Astrocyte of the cerebellum (primary cell): Measurements from ENCODE around the gene SH3RF3.
A peak's percentile ranks its signal among the peaks of the same experiment; 100 is the strongest.

ENCODE experiments used
- DNase-seq: peaks from one replicate; pipeline ENCODE4 v3.0.0-alpha.2; 2011; ENCODE audit warnings: low read depth
- H3K4me3 ChIP-seq: 2 replicates; pipeline ENCODE4 v1.5.1; 2011; ENCODE audit warnings: mild to moderate bottlenecking, low read depth, low read length, moderate library complexity
- in situ Hi-C: cut with HindIII; loops from 2 replicates; pipeline ENCODE4 v1.10.0; 2017; ENCODE audit warnings: low sequenced_read_pairs
- TF ChIP-seq, protein P1 (sequence below): IDR thresholded peaks from 2 replicates; pipeline ENCODE4 v1.5.1; 2012; ENCODE audit warnings: low read length, low read depth, moderate library complexity, mild to moderate bottlenecking; ENCODE audit errors: missing control alignments

SH3RF3 gene

DNA sequence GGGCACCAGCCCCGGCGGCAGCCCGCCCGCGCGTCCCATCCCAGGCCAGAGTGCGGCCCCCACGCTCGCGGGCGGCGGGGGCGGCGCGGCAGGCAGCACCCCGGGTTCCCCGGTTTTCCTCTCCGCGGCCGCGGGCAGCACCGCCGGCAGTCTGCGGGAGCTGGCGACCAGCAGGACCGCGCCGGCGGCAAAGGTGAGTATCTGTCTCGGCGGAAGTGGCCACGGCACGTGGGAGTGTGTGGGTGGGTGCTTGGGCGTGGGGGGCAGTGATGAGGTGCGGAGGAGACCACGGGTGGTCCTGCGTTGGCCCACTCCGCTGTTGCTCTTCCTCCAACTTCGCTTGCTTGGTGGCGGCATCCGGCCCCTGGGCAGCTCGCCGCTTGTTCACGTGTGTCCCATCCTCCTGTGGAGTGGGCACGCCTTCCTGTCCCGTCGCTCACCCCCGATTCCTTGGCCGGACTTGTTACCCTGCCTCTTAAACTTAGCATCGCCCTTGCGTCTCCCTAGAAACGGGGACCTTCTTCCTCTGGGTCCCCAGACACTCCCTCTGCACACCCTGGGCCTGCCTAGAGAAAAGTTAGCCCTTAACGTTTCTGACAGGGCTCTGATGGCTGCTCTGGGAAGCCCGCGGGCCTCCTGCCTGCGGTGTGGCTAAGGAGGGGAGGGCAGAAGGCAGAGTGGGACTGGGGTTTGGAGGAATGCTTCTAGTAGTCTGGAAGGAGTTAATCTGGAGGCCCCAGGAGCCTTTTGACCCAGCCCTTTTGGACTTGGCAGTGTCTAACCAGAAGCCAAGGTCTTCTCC lies 1.1 kb downstream of the SH3RF3 start:
- peak overlapping the region; percentile 72 for H3K4me3 ChIP-seq
- DNase-seq: no peak
- TF ChIP-seq, protein P1, sequence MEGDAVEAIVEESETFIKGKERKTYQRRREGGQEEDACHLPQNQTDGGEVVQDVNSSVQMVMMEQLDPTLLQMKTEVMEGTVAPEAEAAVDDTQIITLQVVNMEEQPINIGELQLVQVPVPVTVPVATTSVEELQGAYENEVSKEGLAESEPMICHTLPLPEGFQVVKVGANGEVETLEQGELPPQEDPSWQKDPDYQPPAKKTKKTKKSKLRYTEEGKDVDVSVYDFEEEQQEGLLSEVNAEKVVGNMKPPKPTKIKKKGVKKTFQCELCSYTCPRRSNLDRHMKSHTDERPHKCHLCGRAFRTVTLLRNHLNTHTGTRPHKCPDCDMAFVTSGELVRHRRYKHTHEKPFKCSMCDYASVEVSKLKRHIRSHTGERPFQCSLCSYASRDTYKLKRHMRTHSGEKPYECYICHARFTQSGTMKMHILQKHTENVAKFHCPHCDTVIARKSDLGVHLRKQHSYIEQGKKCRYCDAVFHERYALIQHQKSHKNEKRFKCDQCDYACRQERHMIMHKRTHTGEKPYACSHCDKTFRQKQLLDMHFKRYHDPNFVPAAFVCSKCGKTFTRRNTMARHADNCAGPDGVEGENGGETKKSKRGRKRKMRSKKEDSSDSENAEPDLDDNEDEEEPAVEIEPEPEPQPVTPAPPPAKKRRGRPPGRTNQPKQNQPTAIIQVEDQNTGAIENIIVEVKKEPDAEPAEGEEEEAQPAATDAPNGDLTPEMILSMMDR: no peak
- in situ Hi-C loops: no loop called here

DNA sequence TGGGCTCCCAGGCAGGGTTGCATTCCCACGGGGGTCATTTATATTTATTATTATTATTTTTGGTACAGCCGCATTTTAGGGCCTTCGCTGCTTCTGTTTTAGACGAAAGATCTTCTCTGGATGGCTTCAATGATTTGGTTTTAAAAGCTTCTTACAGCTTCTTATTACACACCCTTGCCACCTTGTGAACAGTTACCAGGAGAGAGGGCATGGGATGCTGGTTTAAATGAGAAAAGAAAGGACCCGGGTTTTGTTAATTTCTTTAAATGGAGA lies 1.7 kb downstream of the SH3RF3 start:
- TF ChIP-seq, protein P1: no peak
- in situ Hi-C loops: no loop called here
- DNase-seq: no peak
- H3K4me3 ChIP-seq: peak overlapping the region; percentile 72

DNA sequence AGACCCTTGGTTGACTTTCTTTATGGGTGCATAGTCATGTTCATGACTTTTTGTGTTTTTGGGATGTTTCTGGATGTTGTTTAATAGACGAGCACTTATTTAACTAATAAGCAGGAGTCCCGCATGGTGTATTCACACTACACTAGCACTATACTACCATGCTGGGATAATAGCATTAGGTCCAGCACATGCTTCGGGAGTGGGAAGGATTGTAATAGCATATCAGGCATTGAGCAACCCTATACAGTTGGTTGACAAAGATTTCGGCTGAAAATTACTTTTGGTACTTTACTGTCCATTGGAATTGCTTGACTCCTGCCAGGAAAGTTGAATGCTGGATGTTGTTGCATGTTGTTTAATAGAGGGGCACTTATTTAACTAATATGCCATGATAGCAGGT lies 2.8 kb downstream of the SH3RF3 start:
- no peak for DNase-seq
- in situ Hi-C loops: no loop called here
- no peak overlapping the region for H3K4me3 ChIP-seq
- TF ChIP-seq, protein P1: no peak

- in situ Hi-C loops: no loop called here
- TF ChIP-seq, protein P1: no peak
- no peak for DNase-seq
- H3K4me3 ChIP-seq: no peak overlapping the region
Observed at GRCh38 chr2:109132626-109133025, 3.6 kb downstream of the SH3RF3 start.

- TF ChIP-seq, protein P1: no peak
- no peak for DNase-seq
- H3K4me3 ChIP-seq: no peak overlapping the region
- in situ Hi-C loops: no loop called here
Observed at GRCh38 chr2:109133746-109134145, 4.7 kb downstream of the SH3RF3 start.

GRCh38 chr2:109134741-109135358 lies 5.8 kb downstream of the SH3RF3 start:
- TF ChIP-seq, protein P1: no peak
- in situ Hi-C loops: loop anchor here (5.0 kb wide), 1 partner anchor 107 kb away; no protein-coding TSS in a partner anchor
- no peak for DNase-seq
- H3K4me3 ChIP-seq: no peak overlapping the region
